Hematopoietic multipotent progenitor cell treated with erythropoietin and hydrocortisone succinate and interleukin-3 and kit ligand, for 17 days (in vitro differentiated cells): Measurements from ENCODE around the gene ATRIP.
"Not testable (repeated sequence)": the region's sequence is repeated elsewhere in the genome, so short reads cannot be mapped to it uniquely, and the experiment has no call there.

Experiments
- DNase-seq: peaks from one replicate; pipeline ENCODE4 v3.0.0-alpha.2; 2015; ENCODE audit warnings: low spot score

Gene ATRIP

GRCh38 chr3:48469046-48469915, 22.7 kb downstream of the ATRIP start:
- no peak for DNase-seq

GRCh38 chr3:48470286-48470685, 23.7 kb downstream of the ATRIP start:
- DNase-seq: no peak

GRCh38 chr3:48472673-48472922, 26.1 kb downstream of the ATRIP start:
- DNase-seq: no peak

GRCh38 chr3:48472923-48473616, 26.5 kb downstream of the ATRIP start:
- DNase-seq: peak; percentile 96

- no peak for DNase-seq
Observed at GRCh38 chr3:48473617-48473952, 27.0 kb downstream of the ATRIP start.

- DNase-seq: not testable (repeated sequence)
Observed at GRCh38 chr3:48474031-48474430, 27.5 kb downstream of the ATRIP start.

- DNase-seq: no peak
Observed at GRCh38 chr3:48474619-48475018, 28.1 kb downstream of the ATRIP start.

- DNase-seq: no peak
Observed at GRCh38 chr3:48475188-48475587, 28.7 kb downstream of the ATRIP start.

- no peak for DNase-seq
Observed at GRCh38 chr3:48476426-48477053, 30.0 kb downstream of the ATRIP start.

GRCh38 chr3:48477959-48478520, 31.5 kb downstream of the ATRIP start:
- no peak for DNase-seq

- no peak for DNase-seq
Observed at GRCh38 chr3:48478626-48479555, 32.4 kb downstream of the ATRIP start.

GRCh38 chr3:48480891-48481290, 34.4 kb downstream of the ATRIP start:
- not testable (repeated sequence) for DNase-seq

- DNase-seq: not testable (repeated sequence)
Observed at GRCh38 chr3:48482822-48483221, 36.3 kb downstream of the ATRIP start.

- no peak for DNase-seq
Observed at GRCh38 chr3:48486952-48487351, 40.4 kb downstream of the ATRIP start.

- no peak for DNase-seq
Observed at GRCh38 chr3:48492461-48493202, 46.1 kb downstream of the ATRIP start.

- DNase-seq: no peak
Observed at GRCh38 chr3:48493203-48493501, 46.6 kb downstream of the ATRIP start.

- no peak for DNase-seq
Observed at GRCh38 chr3:48500656-48501055, 54.1 kb downstream of the ATRIP start.

- no peak for DNase-seq
Observed at GRCh38 chr3:48501196-48501595, 54.7 kb downstream of the ATRIP start.

- DNase-seq: no peak
Observed at GRCh38 chr3:48502121-48502520, 55.6 kb downstream of the ATRIP start.

GRCh38 chr3:48502728-48503168, 56.2 kb downstream of the ATRIP start:
- peak; percentile 67 for DNase-seq

- peak; percentile 73 for DNase-seq
Observed at GRCh38 chr3:48503401-48504050, 57.0 kb downstream of the ATRIP start.
